WI38 (cell line): Measurements from ENCODE around the gene TENT4B.
A peak's percentile ranks its signal among the peaks of the same experiment; 100 is the strongest.

ENCODE experiments used
- H3K4me3 ChIP-seq: 2 replicates; pipeline ENCODE4 v1.5.1; 2011; ENCODE audit warnings: low read depth, mild to moderate bottlenecking, control low read depth, low read length
- CTCF ChIP-seq: IDR thresholded peaks from 2 replicates; pipeline ENCODE4 v1.5.1; 2012; ENCODE audit warnings: low read depth, mild to moderate bottlenecking, control low read depth, low read length

The TENT4B gene

GRCh38 chr16:50204453-50205108 is 51.5 kb downstream of the TENT4B start:
- no peak for TF ChIP-seq CTCF
- no peak overlapping the region for H3K4me3 ChIP-seq

DNA sequence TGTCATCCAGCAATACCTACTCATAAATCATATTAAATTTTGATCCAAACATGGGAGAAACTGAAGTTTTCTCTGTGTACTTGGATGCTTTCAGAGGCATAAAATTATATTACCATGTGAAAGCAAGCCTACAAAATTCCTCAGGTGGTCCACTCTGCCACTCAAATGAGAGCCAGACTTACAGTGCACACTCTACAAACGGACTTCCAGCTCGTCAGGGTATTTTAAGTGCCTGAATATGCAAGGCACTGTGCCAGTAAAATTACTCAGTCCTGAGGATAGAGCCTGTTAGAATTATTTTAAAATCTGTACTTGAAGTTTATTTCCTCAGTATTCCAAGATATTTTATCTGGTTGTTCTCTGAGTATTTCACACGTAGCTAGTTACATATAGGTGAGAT is 54.5 kb downstream of the TENT4B start:
- no peak overlapping the region for H3K4me3 ChIP-seq
- TF ChIP-seq CTCF: no peak

GRCh38 chr16:50208460-50208931 is 55.4 kb downstream of the TENT4B start:
- no peak for TF ChIP-seq CTCF

GRCh38 chr16:50209546-50210265 is 56.6 kb downstream of the TENT4B start:
- H3K4me3 ChIP-seq: no peak overlapping the region
- TF ChIP-seq CTCF: no peak

More at GRCh38 chr16:50208460-50208931, 55.4 kb downstream of the TENT4B start:
- H3K4me3 ChIP-seq: no peak overlapping the region

DNA sequence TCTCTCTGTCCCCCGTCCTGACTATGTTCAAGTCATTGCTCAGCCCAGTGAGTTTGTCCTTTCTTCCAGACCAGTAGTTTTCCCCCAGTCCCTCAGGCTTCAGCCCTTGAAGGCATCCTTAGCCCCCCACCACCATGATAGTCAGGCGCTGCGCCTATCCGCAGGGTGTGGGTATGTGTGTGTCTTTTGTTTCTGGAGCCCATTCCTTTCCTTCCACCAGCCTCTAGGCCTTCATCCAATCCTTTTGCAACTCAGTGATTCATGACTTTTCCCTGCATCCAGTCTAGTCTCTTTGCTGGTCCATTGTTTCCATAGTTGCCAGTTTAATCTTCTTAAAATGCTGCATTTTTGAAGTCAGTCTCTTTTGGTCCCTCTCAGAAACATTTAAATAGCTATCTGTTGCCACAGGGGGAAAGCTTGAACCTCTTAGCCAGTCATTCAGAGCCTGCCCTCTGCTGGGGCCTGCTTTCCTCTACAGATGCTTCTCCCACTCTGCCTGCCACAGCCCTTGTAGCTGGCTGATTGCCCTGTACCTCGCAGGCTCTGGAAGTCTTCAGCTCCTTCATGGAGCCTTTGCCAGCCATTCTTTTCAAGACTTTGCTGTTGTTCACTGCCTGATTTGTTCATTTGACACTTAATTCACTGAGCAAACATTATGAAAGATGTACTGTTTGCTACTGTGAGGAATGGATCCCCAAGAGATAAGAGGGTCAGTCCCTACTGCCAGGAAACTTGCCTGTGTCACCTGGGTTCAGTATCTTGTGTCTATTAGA is 57.3 kb downstream of the TENT4B start:
- TF ChIP-seq CTCF: peak; percentile 67
- H3K4me3 ChIP-seq: no peak overlapping the region

DNA sequence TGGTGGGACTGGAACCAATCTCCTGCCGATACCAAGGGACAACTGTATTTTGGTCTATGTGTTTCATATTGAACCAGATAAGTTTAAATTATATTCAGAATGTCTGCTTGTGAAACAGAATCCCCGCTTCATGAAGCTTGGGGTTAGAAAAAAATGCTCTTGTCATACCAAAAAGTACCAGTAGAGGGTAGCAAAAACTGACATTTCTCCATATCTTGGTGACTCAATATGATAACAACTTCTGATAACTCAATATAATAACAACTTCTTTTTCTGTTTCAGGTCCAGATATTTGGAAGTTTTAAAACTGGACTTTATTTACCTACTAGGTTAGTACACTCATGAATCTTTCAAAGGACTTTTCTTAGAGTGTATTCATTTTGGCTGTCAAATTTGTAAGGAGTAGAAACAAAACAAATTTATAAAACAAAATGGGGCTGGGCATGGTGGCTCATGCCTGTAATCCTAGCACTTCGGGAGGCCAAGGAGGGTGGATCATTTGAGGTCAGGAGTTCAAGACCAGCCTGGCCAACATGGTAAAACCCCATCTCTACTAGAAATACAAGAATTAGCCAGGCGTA is 60.9 kb downstream of the TENT4B start:
- peak; percentile 49; the same call in 1 of the 2 replicates for TF ChIP-seq CTCF
- no peak overlapping the region for H3K4me3 ChIP-seq
